Panc1 (cell line): ENCODE measurements around the gene EDC3. TPM values are rescaled to one million over a fixed set of nuclear protein-coding genes. Genes with fewer than 3 reads are reported as not detected.

Source experiments
- ATAC-seq: fragments of 200-7000 bp; cut with Tn5 transposase; 2 replicates; pipeline ENCODE4 v1.9.1; 2020; ENCODE audit warnings: mild to moderate bottlenecking, moderate library complexity
- BruUV-seq: library from RNA; stranded (reverse); fragments of 400-500 nt; replicated peaks from 2 replicates; lab custom pipeline; 2021; lab: Mats Ljungman, UMichigan
- CTCF ChIA-PET: fragments of 300-600 bp; sonication (Branson Sonifier 250); formaldehyde crosslinking; loops from one replicate; lab custom pipeline; 2022; ENCODE audit warnings: antibody characterized with exemption; lab: Charles Lee
- POLR2A ChIA-PET: fragments of 300-600 bp; sonication (Branson Sonifier 250); formaldehyde crosslinking; loops from one replicate; lab custom pipeline; 2022; ENCODE audit warnings: antibody characterized with exemption; lab: Charles Lee
- DNase-seq: peaks from one replicate; pipeline ENCODE4 v3.0.0-alpha.2; 2010; ENCODE audit warnings: low read depth, low spot score
- H3K27ac ChIP-seq: 2 replicates; pipeline ENCODE4 v1.5.1; 2011; ENCODE audit warnings: mild to moderate bottlenecking, low read length, inconsistent platforms
- H3K27me3 ChIP-seq: fragments of 200-500 bp; sonication (Bioruptor generic); 2 replicates; pipeline ENCODE4 v1.6.0; 2014; ENCODE audit warnings: low read length, inconsistent platforms; ENCODE audit not compliant: control insufficient read depth, insufficient read depth
- H3K36me3 ChIP-seq: fragments of 200-500 bp; sonication (Bioruptor generic); 2 replicates; pipeline ENCODE4 v1.5.1; 2014; ENCODE audit warnings: inconsistent platforms, mild to moderate bottlenecking, low read length, moderate library complexity; ENCODE audit not compliant: control insufficient read depth, insufficient read depth
- H3K4me1 ChIP-seq: 2 replicates; pipeline ENCODE4 v1.5.1; 2011; ENCODE audit warnings: inconsistent platforms, mild to moderate bottlenecking, low read length, moderate library complexity; ENCODE audit not compliant: control insufficient read depth, insufficient read depth
- H3K4me3 ChIP-seq, 2 experiments: 2 replicates each; pipeline ENCODE4 v1.5.1; 2011 to 2012; ENCODE audit warnings: low read depth in 2 of 2, low read length in 2 of 2, mild to moderate bottlenecking in 2 of 2, inconsistent platforms in 1 of 2, moderate library complexity in 1 of 2
- H3K9me3 ChIP-seq: fragments of 200-500 bp; sonication (Bioruptor generic); 2 replicates; pipeline ENCODE4 v1.5.1; 2014; ENCODE audit warnings: low read depth, mild to moderate bottlenecking, inconsistent platforms, low read length, moderate library complexity; ENCODE audit not compliant: control insufficient read depth, insufficient read depth
- POLR2AphosphoS5 ChIP-seq: IDR thresholded peaks from 2 replicates; pipeline ENCODE4 v1.6.1; 2012; ENCODE audit warnings: mild to moderate bottlenecking, low read depth, low read length, moderate library complexity
- SIN3A ChIP-seq: IDR thresholded peaks from 2 replicates; pipeline ENCODE4 v1.6.1; 2012; ENCODE audit warnings: low read depth, mild to moderate bottlenecking, low read length, moderate library complexity, borderline replicate concordance; ENCODE audit not compliant: insufficient read depth
- TCF7L2 ChIP-seq: IDR thresholded peaks from 2 replicates; pipeline ENCODE4 v1.6.1; 2011; ENCODE audit warnings: mild to moderate bottlenecking, low read depth, low read length, inconsistent platforms
- in situ Hi-C: cut with HindIII; loops from 2 replicates; pipeline ENCODE4 v1.10.0; 2016; ENCODE audit warnings: low sequenced_read_pairs, low pct_unique_long_range_greater_than_20kb
- intact Hi-C: fragments of 100-400 bp; cut with micrococcal nuclease; formaldehyde crosslinking; loops from one replicate; pipeline ENCODE4 v1.10.0; 2022; ENCODE audit not compliant: unreplicated experiment
- total RNA-seq: library from RNA; stranded (reverse); gene quantifications from one replicate; pipeline ENCODE4 v1.2.1, GENCODE V29; 2021; ENCODE audit not compliant: unreplicated experiment
- TF ChIP-seq, protein P1 (sequence below): fragments of 450-650 bp; IDR thresholded peaks from 2 replicates; pipeline ENCODE4 v1.5.1; 2017; ENCODE audit warnings: mild to moderate bottlenecking
- TF ChIP-seq, protein P2 (sequence below), 2 experiments: IDR thresholded peaks; 2 replicates each; pipeline ENCODE4 v1.6.1; 2011 to 2012; ENCODE audit warnings: low read depth in 2 of 2, control low read depth in 1 of 2, low read length in 1 of 2, mild to moderate bottlenecking in 1 of 2, moderate library complexity in 1 of 2; ENCODE audit not compliant: insufficient read depth in 1 of 2

The EDC3 gene
- total RNA-seq, 1 experiment from 2014 or later: 45.5 TPM

DNA sequence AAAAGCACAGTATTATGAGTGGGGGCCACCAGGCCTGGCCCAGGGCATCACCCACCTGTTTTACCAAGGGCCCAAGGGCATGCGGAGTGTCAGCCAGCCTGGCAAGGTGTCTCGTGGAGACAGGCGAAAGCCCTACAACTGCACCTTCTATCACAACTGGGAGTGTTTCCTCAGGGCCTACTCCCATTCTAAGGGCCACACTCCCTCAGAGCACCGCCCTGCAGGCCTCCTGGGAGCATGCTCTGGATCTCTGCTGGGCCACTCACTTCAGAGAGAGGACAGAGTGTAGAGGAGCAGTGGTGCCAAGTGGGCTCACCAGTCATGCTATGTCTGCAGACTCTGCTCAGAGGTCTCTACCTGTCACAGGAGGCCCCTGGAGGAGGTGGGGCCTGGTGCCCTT is 101.4 kb downstream of the EDC3 start:
- Histone ChIP-seq H3K36me3 (peaks cover 6% of the 10 kb centered on the region; the same call in 1 of the 2 replicates), H3K27me3 (no peaks in the 10 kb centered on the region), H3K9me3 (no peaks in the 10 kb centered on the region), H3K4me1 (peaks cover 16% of the 10 kb centered on the region), H3K27ac (no peak overlapping the region), H3K4me3 (no peak overlapping the region)
- in situ Hi-C loops: no loop called here
- CTCF ChIA-PET: no interaction called here
- ATAC-seq: no peak
- BruUV-seq: no TSS peak
- DNase-seq: no peak
- no peak for TF ChIP-seq SIN3A
- no peak for TF ChIP-seq POLR2AphosphoS5
- TF ChIP-seq, protein P1, sequence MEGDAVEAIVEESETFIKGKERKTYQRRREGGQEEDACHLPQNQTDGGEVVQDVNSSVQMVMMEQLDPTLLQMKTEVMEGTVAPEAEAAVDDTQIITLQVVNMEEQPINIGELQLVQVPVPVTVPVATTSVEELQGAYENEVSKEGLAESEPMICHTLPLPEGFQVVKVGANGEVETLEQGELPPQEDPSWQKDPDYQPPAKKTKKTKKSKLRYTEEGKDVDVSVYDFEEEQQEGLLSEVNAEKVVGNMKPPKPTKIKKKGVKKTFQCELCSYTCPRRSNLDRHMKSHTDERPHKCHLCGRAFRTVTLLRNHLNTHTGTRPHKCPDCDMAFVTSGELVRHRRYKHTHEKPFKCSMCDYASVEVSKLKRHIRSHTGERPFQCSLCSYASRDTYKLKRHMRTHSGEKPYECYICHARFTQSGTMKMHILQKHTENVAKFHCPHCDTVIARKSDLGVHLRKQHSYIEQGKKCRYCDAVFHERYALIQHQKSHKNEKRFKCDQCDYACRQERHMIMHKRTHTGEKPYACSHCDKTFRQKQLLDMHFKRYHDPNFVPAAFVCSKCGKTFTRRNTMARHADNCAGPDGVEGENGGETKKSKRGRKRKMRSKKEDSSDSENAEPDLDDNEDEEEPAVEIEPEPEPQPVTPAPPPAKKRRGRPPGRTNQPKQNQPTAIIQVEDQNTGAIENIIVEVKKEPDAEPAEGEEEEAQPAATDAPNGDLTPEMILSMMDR: no peak
- TF ChIP-seq, protein P2, sequence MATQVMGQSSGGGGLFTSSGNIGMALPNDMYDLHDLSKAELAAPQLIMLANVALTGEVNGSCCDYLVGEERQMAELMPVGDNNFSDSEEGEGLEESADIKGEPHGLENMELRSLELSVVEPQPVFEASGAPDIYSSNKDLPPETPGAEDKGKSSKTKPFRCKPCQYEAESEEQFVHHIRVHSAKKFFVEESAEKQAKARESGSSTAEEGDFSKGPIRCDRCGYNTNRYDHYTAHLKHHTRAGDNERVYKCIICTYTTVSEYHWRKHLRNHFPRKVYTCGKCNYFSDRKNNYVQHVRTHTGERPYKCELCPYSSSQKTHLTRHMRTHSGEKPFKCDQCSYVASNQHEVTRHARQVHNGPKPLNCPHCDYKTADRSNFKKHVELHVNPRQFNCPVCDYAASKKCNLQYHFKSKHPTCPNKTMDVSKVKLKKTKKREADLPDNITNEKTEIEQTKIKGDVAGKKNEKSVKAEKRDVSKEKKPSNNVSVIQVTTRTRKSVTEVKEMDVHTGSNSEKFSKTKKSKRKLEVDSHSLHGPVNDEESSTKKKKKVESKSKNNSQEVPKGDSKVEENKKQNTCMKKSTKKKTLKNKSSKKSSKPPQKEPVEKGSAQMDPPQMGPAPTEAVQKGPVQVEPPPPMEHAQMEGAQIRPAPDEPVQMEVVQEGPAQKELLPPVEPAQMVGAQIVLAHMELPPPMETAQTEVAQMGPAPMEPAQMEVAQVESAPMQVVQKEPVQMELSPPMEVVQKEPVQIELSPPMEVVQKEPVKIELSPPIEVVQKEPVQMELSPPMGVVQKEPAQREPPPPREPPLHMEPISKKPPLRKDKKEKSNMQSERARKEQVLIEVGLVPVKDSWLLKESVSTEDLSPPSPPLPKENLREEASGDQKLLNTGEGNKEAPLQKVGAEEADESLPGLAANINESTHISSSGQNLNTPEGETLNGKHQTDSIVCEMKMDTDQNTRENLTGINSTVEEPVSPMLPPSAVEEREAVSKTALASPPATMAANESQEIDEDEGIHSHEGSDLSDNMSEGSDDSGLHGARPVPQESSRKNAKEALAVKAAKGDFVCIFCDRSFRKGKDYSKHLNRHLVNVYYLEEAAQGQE (IDR thresholded peaks at IDR 0.05; ENCODE audit: insufficient read depth in 1 of 2, low read depth in 2 of 2, low read length in 1 of 2): no peak
- TF ChIP-seq TCF7L2: no peak
- intact Hi-C loops: no loop called here
- POLR2A ChIA-PET: no interaction called here

DNA sequence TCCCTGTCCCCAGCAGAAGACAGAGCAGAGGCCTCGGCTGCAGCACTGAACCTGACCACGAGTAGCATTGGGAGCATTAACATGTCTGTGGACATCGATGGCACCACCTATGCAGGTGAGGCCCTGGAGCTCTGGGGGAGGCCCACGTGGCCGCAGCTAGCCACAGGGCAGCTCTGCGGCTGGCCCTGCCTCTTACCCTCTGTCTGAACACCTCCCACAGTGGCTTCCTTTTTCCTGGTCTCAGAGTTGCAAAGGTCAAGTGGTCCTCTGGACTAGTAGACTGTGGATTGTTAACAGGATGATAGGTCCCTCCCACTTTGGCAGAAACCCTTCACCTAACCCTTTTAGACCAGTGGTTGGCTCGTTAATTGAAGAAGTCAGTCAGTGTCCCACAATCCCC is 102.7 kb downstream of the EDC3 start:
- no peak overlapping the region for H3K4me3 ChIP-seq
- no peaks in the 10 kb centered on the region for H3K9me3 ChIP-seq
- no peak overlapping the region for H3K27ac ChIP-seq
- no peak for ATAC-seq
- intact Hi-C loops: no loop called here
- CTCF ChIA-PET: interaction anchor here (0.7 kb wide), 1 partner anchor 17 kb away, joined by 3 read pairs; no protein-coding TSS in a partner anchor
- H3K4me1 ChIP-seq: peaks cover 3% of the 10 kb centered on the region
- POLR2A ChIA-PET: no interaction called here
- no peak for TF ChIP-seq SIN3A
- no peak for TF ChIP-seq POLR2AphosphoS5
- TF ChIP-seq, protein P1: no peak
- TF ChIP-seq, protein P2 (IDR thresholded peaks at IDR 0.05; ENCODE audit: insufficient read depth in 1 of 2, low read depth in 2 of 2, low read length in 1 of 2): no peak
- no peak for TF ChIP-seq TCF7L2
- no peaks in the 10 kb centered on the region for H3K27me3 ChIP-seq
- in situ Hi-C loops: no loop called here
- BruUV-seq: no TSS peak
- DNase-seq: no peak
- H3K36me3 ChIP-seq: peaks cover 6% of the 10 kb centered on the region; the same call in 1 of the 2 replicates
